Fibroblast of lung (primary cell): ENCODE measurements around the gene KIF6. TPM values are rescaled to one million over a fixed set of nuclear protein-coding genes. Genes with fewer than 3 reads are reported as not detected.

ENCODE experiments used
- DNase-seq, 2 donors: peaks; one replicate each; pipeline versions ENCODE4 v3.0.0 to v3.0.0-alpha.2; 2010; ENCODE audit warnings: low read depth in 2 of 2
- H2AFZ ChIP-seq: 2 replicates; pipeline ENCODE4 v1.5.1; 2012; ENCODE audit warnings: low read length, control low read depth, inconsistent platforms
- H3K27ac ChIP-seq: 2 replicates; pipeline ENCODE4 v1.5.1; 2011; ENCODE audit warnings: low read length, control low read depth; ENCODE audit not compliant: insufficient read depth
- H3K27me3 ChIP-seq: 2 replicates; pipeline ENCODE4 v1.5.1; 2011; ENCODE audit warnings: mild to moderate bottlenecking, low read length; ENCODE audit not compliant: control insufficient read depth, insufficient read depth
- H3K36me3 ChIP-seq: 2 replicates; pipeline ENCODE4 v1.5.1; 2011; ENCODE audit warnings: low read length; ENCODE audit not compliant: control insufficient read depth, insufficient read depth
- H3K4me1 ChIP-seq: 2 replicates; pipeline ENCODE4 v1.5.1; 2011; ENCODE audit warnings: low read length; ENCODE audit not compliant: control insufficient read depth, insufficient read depth; ENCODE audit errors: extremely low read depth
- H3K4me2 ChIP-seq: 2 replicates; pipeline ENCODE4 v1.5.1; 2011; ENCODE audit warnings: low read length, control low read depth; ENCODE audit not compliant: insufficient read depth; ENCODE audit errors: extremely low read depth
- H3K4me3 ChIP-seq, 4 experiments: fragments of 200-600 bp in 1 of 4; sonication (generic) in 1 of 4; replicated peaks in 1 of 4; 2 replicates each; pipeline ENCODE4 v1.5.1; 2011 to 2016; ENCODE audit warnings: low read length in 4 of 4, low read depth in 3 of 4, mild to moderate bottlenecking in 3 of 4, control low read depth in 2 of 4, inconsistent platforms in 1 of 4, mixed read lengths in 1 of 4; ENCODE audit not compliant: insufficient read depth in 1 of 4; ENCODE audit errors: control extremely low read depth in 1 of 4
- H3K79me2 ChIP-seq: 2 replicates; pipeline ENCODE4 v1.5.1; 2012; ENCODE audit warnings: mild to moderate bottlenecking, low read length, inconsistent platforms; ENCODE audit not compliant: control insufficient read depth, insufficient read depth
- H3K9ac ChIP-seq: 2 replicates; pipeline ENCODE4 v1.5.1; 2011; ENCODE audit warnings: mild to moderate bottlenecking, low read length, control low read depth; ENCODE audit not compliant: insufficient read depth
- H3K9me3 ChIP-seq: 2 replicates; pipeline ENCODE4 v1.5.1; 2012; ENCODE audit warnings: low read depth, low read length; ENCODE audit not compliant: control insufficient read depth, insufficient read depth
- H4K20me1 ChIP-seq: 2 replicates; pipeline ENCODE4 v1.5.1; 2011; ENCODE audit warnings: low read length; ENCODE audit not compliant: control insufficient read depth, insufficient read depth; ENCODE audit errors: extremely low read depth
- CTCF ChIP-seq, 2 donors: IDR thresholded peaks in 1 of 2; conservative IDR thresholded peaks in 1 of 2; 1 replicate in 1 of 2; 2 replicates in 1 of 2; pipeline ENCODE4 v1.5.1; 2011 to 2012; ENCODE audit warnings: low read length in 2 of 2, control low read depth in 1 of 2, inconsistent platforms in 1 of 2, low read depth in 1 of 2, mild to moderate bottlenecking in 1 of 2
- EZH2 ChIP-seq: IDR thresholded peaks from 2 replicates; pipeline ENCODE4 v1.5.1; 2012; ENCODE audit warnings: low read length, control low read depth, mild to moderate bottlenecking; ENCODE audit errors: missing control alignments
- polyA plus RNA-seq, 2 donors: library from polyadenylated mRNA; depleted of rRNA in 1 of 2; stranded (reverse) in 1 of 2; unstranded in 1 of 2; fragments of >200 nt; gene quantifications; 2 replicates each; pipeline ENCODE4 v1.2.1, GENCODE V29; 2011 to 2012; ENCODE audit warnings: missing spikeins in 1 of 2
- total RNA-seq: library from RNA; depleted of rRNA; stranded (reverse); fragments of >200 nt; gene quantifications from 2 replicates; pipeline ENCODE4 v1.2.1, GENCODE V29; 2014

KIF6 gene
- total and polyA plus RNA-seq, 2 donors (not counting 1 experiment from before 2014, with no cell fraction given), result 0.24 to 0.83 TPM

GRCh38 chr6:39772559-39773273 lies 47.5 kb upstream of the KIF6 start:
- Histone ChIP-seq H3K27me3 (no peaks in the 10 kb centered on the region), H3K4me3 (no peak overlapping the region), H3K36me3 (no peaks in the 10 kb centered on the region), H3K4me2 (no peak overlapping the region), H4K20me1 (no peaks in the 10 kb centered on the region), H2AFZ (no peak overlapping the region), H3K9me3 (no peaks in the 10 kb centered on the region), H3K79me2 (no peaks in the 10 kb centered on the region), H3K4me1 (no peaks in the 10 kb centered on the region), H3K27ac (no peak overlapping the region), H3K9ac (no peak overlapping the region)
- no peak for TF ChIP-seq EZH2
- no peak for TF ChIP-seq CTCF (conservative IDR thresholded peaks at IDR 0.05 in 1 of 2, IDR thresholded peaks at IDR 0.05 in 1 of 2; ENCODE audit: low read depth in 1 of 2, low read length in 2 of 2)
- DNase-seq, result peak in 1 of 2 donors; percentile 64

GRCh38 chr6:39770446-39770845 lies 45.2 kb upstream of the KIF6 start:
- TF ChIP-seq EZH2 (no peak), CTCF (conservative IDR thresholded peaks at IDR 0.05 in 1 of 2, IDR thresholded peaks at IDR 0.05 in 1 of 2; ENCODE audit: low read depth in 1 of 2, low read length in 2 of 2) (no peak)
- DNase-seq, result no peak
- Histone ChIP-seq H3K27me3 (no peaks in the 10 kb centered on the region), H3K36me3 (no peaks in the 10 kb centered on the region), H3K9me3 (no peaks in the 10 kb centered on the region), H3K4me3 (no peak overlapping the region), H3K4me2 (no peak overlapping the region), H3K27ac (no peak overlapping the region), H3K79me2 (no peaks in the 10 kb centered on the region), H2AFZ (no peak overlapping the region), H3K9ac (no peak overlapping the region), H3K4me1 (no peaks in the 10 kb centered on the region), H4K20me1 (no peaks in the 10 kb centered on the region)

GRCh38 chr6:39769012-39769411 lies 43.8 kb upstream of the KIF6 start:
- no peak for DNase-seq
- H3K27me3 ChIP-seq, result no peaks in the 10 kb centered on the region
- no peaks in the 10 kb centered on the region for H3K4me1 ChIP-seq
- no peak overlapping the region for H3K4me2 ChIP-seq
- no peak overlapping the region for H2AFZ ChIP-seq
- TF ChIP-seq CTCF (conservative IDR thresholded peaks at IDR 0.05 in 1 of 2, IDR thresholded peaks at IDR 0.05 in 1 of 2; ENCODE audit: low read depth in 1 of 2, low read length in 2 of 2), result no peak
- no peaks in the 10 kb centered on the region for H4K20me1 ChIP-seq
- H3K36me3 ChIP-seq, result no peaks in the 10 kb centered on the region
- H3K9me3 ChIP-seq, result no peaks in the 10 kb centered on the region
- H3K79me2 ChIP-seq, result no peaks in the 10 kb centered on the region
- no peak overlapping the region for H3K9ac ChIP-seq
- H3K27ac ChIP-seq, result no peak overlapping the region
- H3K4me3 ChIP-seq, result no peak overlapping the region
